Measurements from ENCODE around the gene FAM241B. TPM values are rescaled to one million over a fixed set of nuclear protein-coding genes. Genes with fewer than 3 reads are reported as not detected.

Gene FAM241B
- total RNA-seq, 2 experiments from 2014 or later = 10.9 to 11.8 TPM

DNA sequence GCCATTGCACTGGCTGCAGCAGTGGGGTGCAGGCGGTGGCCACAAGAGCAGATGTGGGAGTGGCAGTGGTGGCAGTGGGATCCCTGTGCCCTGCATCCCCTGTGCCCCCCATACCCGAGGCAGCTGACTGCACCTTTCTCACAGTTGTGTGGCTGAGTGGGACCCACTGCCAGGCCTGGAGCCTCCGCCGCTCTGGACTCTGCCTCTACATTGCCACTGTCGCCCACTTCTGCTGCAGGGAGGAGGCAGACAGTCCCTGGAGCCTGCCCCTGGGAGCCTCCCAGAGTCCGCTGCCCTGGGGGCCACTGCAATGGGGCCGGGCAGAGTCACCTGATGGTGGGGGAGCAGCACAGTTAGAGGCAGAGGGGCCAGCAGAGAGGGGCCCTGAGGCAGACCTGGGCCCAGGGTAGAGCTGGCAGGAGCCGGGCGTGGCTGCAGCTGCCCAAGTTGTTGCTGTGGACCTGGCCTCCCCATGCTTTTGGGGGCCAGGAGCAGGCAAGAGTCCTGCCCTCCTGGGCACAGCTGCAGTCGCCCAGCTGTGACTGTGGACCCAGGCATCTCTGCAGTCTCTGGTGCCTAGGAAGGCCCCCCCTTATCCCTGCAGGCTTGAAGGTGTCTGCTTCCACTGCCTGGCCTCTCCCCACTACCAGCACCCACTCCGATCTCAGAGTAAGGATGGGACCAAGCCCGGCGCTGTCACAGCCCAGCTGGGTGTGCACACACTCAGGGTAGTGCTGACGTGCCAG lies 22.2 kb downstream of the FAM241B start:
- H3K27ac Mint-ChIP-seq = no peak overlapping the region
- peaks cover 4% of the 10 kb centered on the region for H3K9me3 Mint-ChIP-seq
- ChIA-PET POLR2A (no interaction called here), CTCF (interaction anchor here (1.5 to 1.6 kb wide), 2 partner anchors 23 to 64 kb away, joined by 4 to 5 read pairs; no protein-coding TSS in a partner anchor)
- H3K27me3 Mint-ChIP-seq = peaks cover 2% of the 10 kb centered on the region
- intact Hi-C loops (cut with micrococcal nuclease) = no loop called here
- no peak for DNase-seq
- H3K4me3 Mint-ChIP-seq = no peak overlapping the region
- H3K4me1 Mint-ChIP-seq (ENCODE audit: low read depth) = peaks cover 16% of the 10 kb centered on the region
- no peaks in the 10 kb centered on the region for H3K36me3 Mint-ChIP-seq

DNA sequence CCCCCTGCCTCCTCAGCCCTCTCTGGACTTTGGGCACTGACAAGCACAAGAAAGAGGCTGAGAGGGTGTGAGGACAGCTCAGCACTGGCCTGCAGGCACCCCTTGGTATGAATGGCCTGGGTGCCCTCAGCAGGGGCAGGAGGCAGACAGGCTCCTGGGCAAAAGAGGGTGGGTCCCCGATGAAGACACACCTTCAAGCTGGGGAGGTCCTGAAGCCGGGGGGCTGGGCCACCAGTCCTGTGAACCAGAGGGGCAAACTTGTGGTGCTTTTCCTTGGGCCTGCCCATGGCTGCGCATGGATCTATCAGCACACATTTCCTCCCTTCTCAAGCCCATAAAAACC lies 22.8 kb downstream of the FAM241B start:
- Mint-ChIP-seq H3K36me3 (no peaks in the 10 kb centered on the region), H3K27me3 (peaks cover 6% of the 10 kb centered on the region), H3K4me3 (no peak overlapping the region), H3K27ac (no peak overlapping the region), H3K4me1 (ENCODE audit: low read depth) (peaks cover 16% of the 10 kb centered on the region), H3K9me3 (peaks cover 4% of the 10 kb centered on the region)
- CTCF ChIA-PET = interaction anchor here (1.5 kb wide), 1 partner anchor 64 kb away, joined by 4 read pairs; no protein-coding TSS in a partner anchor
- intact Hi-C loops (cut with micrococcal nuclease) = no loop called here
- no peak for DNase-seq
- POLR2A ChIA-PET = no interaction called here

DNA sequence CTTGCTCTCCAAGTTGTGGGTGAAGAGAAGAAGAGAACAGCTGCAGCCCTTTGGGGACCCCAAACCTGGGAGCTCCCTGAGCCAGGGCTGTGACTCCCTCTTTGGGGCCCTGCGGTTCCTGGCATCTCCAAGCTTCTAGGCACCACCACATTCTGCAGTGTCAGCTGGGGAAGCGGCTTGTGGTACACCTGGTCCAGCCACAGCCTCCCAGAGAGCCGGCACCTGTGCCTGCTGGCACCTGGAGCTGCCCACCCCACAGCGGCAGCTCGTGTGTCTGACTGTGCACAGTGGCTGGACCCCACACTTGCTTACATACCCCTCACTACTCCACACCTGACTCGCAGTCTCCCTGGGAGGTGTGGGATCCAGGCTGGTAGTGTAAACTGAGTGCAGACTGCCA lies 23.5 kb downstream of the FAM241B start:
- DNase-seq = no peak
- CTCF ChIA-PET = interaction anchor here (1.0 to 1.5 kb wide), 2 partner anchors 9 to 63 kb away, joined by 3 to 4 read pairs; no protein-coding TSS in a partner anchor
- H3K27ac Mint-ChIP-seq = no peak overlapping the region
- H3K4me3 Mint-ChIP-seq = no peak overlapping the region
- H3K36me3 Mint-ChIP-seq = no peaks in the 10 kb centered on the region
- peaks cover 11% of the 10 kb centered on the region for H3K27me3 Mint-ChIP-seq
- POLR2A ChIA-PET = no interaction called here
- peaks cover 4% of the 10 kb centered on the region for H3K9me3 Mint-ChIP-seq
- H3K4me1 Mint-ChIP-seq (ENCODE audit: low read depth) = peaks cover 16% of the 10 kb centered on the region
- intact Hi-C loops (cut with micrococcal nuclease) = no loop called here

DNA sequence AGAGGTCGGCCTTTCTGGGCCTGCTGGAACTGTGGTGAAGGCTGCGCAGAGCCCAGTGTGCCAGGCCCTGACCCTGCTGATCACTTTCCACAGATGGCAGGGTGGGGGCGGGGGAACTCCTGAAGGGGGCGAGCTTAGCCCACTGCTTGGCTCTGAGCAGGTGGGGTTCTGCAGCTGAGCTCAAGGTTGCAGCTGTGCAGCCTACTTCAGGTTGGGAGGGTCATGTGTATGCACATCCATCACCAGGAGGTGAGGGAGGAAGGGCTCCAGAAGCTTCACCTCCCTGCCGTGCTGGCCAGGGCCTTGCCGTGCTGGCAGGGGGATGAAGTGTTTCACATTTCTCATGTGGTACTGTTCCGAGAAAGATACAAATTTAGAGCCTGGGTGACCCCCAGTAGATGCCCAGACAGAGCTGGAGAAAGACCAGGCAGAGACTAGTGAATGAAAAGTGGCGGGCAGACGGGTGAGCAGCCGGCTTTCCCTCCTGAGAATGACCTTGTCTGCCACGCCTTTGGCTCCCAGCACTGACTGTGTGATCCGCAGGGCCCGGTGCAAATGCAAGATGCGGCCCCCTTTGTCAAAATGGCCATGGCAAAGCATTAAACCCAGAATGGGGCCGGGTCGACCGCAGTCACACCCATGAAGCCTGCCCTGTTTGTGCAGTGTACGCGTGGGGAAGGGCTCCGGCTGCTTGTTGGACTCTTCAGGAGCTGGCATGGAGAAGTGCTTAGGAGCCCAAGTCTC lies 25.2 kb downstream of the FAM241B start:
- Mint-ChIP-seq H3K27me3 (peaks cover 13% of the 10 kb centered on the region), H3K27ac (no peak overlapping the region), H3K4me3 (no peak overlapping the region), H3K4me1 (ENCODE audit: low read depth) (peaks cover 16% of the 10 kb centered on the region), H3K36me3 (no peaks in the 10 kb centered on the region), H3K9me3 (peaks cover 4% of the 10 kb centered on the region)
- intact Hi-C loops (cut with micrococcal nuclease) = no loop called here
- ChIA-PET CTCF (no interaction called here), POLR2A (no interaction called here)
- no peak for DNase-seq

DNA sequence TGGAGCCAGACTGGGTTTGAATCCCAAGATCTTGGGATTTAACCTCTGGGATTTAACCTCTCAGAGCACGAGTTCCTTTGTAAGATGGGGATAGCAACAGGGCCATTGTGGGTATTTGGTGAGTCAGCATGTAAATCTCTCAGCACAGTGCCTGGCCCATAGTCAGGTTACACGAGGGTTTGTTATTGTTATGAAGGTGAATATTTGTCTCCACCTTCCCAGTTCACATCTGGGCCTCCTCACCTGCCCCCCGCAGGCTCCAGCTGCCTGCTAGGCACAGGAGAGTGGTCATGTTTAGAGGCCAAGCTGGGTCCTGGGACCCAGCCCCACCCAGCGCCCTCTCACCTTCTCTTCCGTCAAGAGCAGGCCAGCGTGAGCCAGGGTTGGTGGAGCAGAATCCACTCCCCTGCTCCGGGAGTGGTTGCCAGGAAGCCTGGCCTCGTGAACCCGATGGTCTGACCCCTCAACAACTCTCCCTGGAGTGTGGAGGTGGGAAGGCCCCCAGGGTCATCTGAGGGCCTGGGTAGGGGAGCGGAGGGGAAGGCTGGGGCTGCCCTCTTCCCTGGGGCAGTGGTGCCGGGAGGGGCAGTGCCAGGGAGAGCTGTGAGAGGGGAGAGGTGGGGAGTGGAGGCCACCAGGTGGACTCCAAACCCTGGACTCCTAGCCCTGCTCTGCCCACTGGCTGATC lies 26.0 kb downstream of the FAM241B start:
- Mint-ChIP-seq H3K27ac (no peak overlapping the region), H3K27me3 (peaks cover 16% of the 10 kb centered on the region), H3K9me3 (peaks cover 4% of the 10 kb centered on the region), H3K4me1 (ENCODE audit: low read depth) (peaks cover 12% of the 10 kb centered on the region), H3K36me3 (no peaks in the 10 kb centered on the region), H3K4me3 (no peak overlapping the region)
- POLR2A ChIA-PET = no interaction called here
- DNase-seq = no peak
- CTCF ChIA-PET = no interaction called here
- intact Hi-C loops (cut with micrococcal nuclease) = no loop called here

DNA sequence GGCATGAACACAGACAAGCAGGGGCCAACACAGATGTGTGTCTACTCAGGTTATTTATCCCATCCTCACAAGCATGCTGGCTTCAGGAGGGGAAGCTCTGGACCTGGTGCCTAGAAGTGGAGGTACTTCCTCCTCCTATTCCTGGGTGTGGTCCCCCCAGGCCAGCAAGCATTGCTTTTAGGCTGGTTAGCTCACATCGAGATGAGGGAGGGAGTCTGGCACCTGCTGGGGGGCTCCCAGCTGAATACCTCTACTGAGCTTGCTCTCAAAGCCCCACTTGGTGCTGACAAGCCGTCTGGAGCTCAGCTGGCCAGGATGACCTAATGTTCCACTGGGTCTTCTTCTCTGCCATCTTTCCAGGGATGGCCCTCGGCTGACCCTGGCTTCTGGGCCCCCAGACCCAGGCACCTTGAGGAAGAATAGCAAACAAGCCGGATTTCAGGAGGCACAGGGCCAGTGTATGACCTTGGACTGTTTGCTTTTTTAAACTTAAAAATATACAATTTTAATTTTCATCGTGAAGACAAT lies 26.8 kb downstream of the FAM241B start:
- Mint-ChIP-seq H3K4me3 (no peak overlapping the region), H3K27ac (no peak overlapping the region), H3K9me3 (peaks cover 4% of the 10 kb centered on the region), H3K27me3 (peaks cover 16% of the 10 kb centered on the region), H3K4me1 (ENCODE audit: low read depth) (peaks cover 4% of the 10 kb centered on the region), H3K36me3 (no peaks in the 10 kb centered on the region)
- intact Hi-C loops (cut with micrococcal nuclease) = no loop called here
- DNase-seq = no peak
- ChIA-PET POLR2A (no interaction called here), CTCF (no interaction called here)

DNA sequence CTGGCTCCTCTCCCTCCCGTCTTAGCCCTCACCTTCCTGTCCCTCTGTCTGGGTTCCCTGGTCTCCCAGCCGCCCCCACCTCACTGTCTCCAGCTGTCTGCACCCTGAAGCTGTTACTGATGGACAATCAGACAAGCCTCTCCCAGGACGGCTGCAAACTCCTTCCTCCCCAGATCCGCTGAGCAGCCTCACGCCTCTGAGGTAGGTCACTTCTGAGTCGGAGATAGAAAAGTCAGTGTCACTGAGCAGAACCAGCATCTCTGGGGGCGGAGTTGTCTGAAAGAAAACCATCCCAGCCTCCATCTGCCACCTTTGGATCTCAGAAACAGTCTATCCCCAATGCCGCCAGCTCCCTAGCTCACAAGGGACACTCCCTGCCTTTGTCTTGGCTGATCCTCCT lies 27.4 kb downstream of the FAM241B start:
- CTCF ChIA-PET = no interaction called here
- Mint-ChIP-seq H3K27ac (no peak overlapping the region), H3K4me1 (ENCODE audit: low read depth) (no peaks in the 10 kb centered on the region), H3K36me3 (no peaks in the 10 kb centered on the region), H3K4me3 (no peak overlapping the region), H3K9me3 (peaks cover 4% of the 10 kb centered on the region), H3K27me3 (peaks cover 16% of the 10 kb centered on the region)
- intact Hi-C loops (cut with micrococcal nuclease) = no loop called here
- POLR2A ChIA-PET = no interaction called here
- DNase-seq = no peak

DNA sequence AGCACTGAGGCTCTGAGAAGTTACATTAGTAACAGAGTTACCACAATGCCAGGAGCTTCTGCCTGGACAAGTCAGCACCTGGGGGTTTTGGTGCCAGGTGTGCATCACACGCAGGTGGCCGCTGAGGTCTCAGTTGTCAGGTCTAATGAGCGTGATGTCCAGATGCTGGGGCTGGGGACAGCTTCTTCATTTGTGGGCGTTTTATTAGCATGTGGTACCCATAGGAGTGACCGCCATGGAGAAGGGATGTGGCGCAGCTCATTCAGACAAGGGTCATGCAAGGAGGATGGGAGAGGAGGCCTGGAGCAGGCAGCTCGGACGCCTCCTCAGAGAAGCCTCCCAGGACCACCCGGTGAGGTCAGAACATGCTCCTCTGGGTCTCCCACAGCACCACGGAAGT lies 27.8 kb downstream of the FAM241B start:
- intact Hi-C loops (cut with micrococcal nuclease) = no loop called here
- Mint-ChIP-seq H3K27ac (no peak overlapping the region), H3K4me3 (no peak overlapping the region), H3K27me3 (peaks cover 16% of the 10 kb centered on the region), H3K36me3 (no peaks in the 10 kb centered on the region), H3K4me1 (ENCODE audit: low read depth) (no peaks in the 10 kb centered on the region), H3K9me3 (peaks cover 4% of the 10 kb centered on the region)
- ChIA-PET CTCF (no interaction called here), POLR2A (no interaction called here)
- no peak for DNase-seq

DNA sequence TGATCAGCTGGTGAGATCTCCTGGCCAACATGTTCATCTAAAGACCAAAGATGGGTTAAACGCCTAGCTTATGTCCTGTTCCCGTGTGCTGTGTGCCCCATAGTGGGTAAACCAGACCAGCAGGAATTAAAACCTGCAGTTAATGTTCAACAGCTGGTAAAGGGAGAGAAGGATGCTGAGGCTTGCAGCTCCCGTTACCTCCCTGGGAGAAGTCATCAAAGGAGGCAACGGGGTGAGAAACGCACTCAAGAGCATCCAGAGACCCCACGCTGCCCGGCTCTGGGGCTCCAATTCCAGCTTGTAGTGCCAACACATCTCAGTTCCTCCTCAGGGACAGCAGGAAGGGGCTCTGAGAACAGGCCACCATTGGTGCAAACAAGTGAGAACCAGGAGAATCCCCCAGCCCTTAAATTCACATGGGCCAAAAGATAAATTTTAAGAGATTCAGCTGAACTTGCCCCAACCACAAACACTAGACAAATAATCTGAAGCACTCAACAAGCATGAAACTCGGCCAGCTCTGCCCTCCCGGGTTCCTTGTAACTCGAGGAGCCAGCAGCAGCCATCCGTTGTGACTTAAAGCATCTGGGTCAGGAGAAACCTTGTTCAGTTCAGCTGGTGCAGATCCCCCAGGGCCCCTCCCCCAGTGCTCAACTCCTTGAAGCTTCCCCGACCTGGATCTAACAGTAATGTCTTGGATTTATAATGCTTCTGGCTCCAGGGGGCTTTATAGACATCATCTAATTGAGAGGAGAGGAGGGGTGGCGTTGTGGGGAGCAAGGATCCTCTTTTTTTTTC lies 29.4 kb downstream of the FAM241B start:
- H3K9me3 Mint-ChIP-seq = no peaks in the 10 kb centered on the region
- CTCF ChIA-PET = no interaction called here
- intact Hi-C loops (cut with micrococcal nuclease) = no loop called here
- H3K4me3 Mint-ChIP-seq = no peak overlapping the region
- H3K27ac Mint-ChIP-seq = no peak overlapping the region
- H3K27me3 Mint-ChIP-seq = peaks cover 16% of the 10 kb centered on the region
- H3K36me3 Mint-ChIP-seq = no peaks in the 10 kb centered on the region
- POLR2A ChIA-PET = no interaction called here
- no peaks in the 10 kb centered on the region for H3K4me1 Mint-ChIP-seq (ENCODE audit: low read depth)
- DNase-seq = no peak

DNA sequence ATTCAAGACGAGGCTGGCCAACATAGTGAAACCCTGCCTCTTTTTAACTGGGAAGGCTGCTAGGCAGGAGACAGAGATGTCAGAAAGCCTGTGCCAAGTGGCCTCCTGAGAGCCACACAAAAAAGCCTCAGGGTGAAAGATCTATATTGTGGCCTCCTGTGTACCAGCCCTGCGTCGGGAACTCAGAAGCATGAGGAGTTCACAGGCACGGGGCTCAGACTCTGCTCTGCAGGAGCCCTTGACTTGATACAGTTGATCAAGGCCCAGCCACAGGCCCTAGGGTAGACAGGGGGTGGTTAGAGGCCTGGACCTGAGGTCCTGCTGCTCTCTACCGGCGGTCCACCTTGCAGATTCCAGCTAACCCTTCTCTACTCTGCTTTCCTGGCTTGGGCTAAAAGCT lies 30.2 kb downstream of the FAM241B start:
- CTCF ChIA-PET = no interaction called here

DNA sequence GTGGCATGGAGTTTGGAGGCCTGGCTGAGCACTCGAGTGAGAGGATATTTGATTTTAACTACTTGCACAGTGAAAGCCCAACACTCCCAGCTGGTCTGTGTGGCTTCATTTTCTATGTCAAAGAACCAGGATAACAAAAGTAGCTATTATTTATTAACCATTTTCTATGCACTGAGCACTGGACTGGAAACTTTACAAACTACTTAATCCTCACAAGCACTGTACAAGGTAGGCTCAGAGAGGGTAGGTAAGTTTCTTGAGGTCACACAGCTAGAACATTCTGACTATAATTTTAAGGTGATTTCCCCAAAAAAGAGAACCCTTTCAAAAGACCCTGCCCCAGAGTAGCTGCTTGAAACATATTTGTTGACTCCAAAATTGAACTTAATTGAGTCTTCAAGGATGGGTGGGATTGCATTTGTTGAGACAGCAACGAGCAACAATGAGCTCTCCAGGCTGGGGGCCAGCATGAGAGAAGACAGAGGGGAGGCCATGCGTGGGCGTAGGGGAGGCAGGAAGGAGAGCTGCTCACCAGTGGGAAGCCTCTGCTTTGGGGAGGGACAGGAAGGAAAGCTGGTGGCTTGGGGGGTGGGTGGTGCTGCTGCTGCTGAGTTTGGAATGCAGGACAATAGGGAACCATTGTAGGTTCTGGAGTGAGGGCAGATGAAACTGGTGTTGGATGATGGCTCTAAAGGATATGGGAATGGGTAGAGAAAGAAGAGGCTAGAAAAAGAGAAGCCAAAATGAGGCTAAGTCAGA lies 31.5 kb downstream of the FAM241B start:
- ChIA-PET POLR2A (no interaction called here), CTCF (interaction anchor here (0.8 to 3.1 kb wide), 5 partner anchors 11 to 253 kb away, joined by 3 to 10 read pairs (median 3); no protein-coding TSS in a partner anchor)
- intact Hi-C loops (cut with micrococcal nuclease) = no loop called here
- Mint-ChIP-seq H3K27me3 (peaks cover 14% of the 10 kb centered on the region), H3K36me3 (no peaks in the 10 kb centered on the region), H3K27ac (no peak overlapping the region), H3K4me1 (ENCODE audit: low read depth) (no peaks in the 10 kb centered on the region), H3K4me3 (no peak overlapping the region), H3K9me3 (no peaks in the 10 kb centered on the region)
- DNase-seq = no peak

More for the DNA sequence above, 30.2 kb downstream of the FAM241B start:
- no peaks in the 10 kb centered on the region for H3K4me1 Mint-ChIP-seq (ENCODE audit: low read depth)
- no peaks in the 10 kb centered on the region for H3K9me3 Mint-ChIP-seq
- no peak overlapping the region for H3K4me3 Mint-ChIP-seq
- peaks cover 16% of the 10 kb centered on the region for H3K27me3 Mint-ChIP-seq
- POLR2A ChIA-PET = no interaction called here
- intact Hi-C loops (cut with micrococcal nuclease) = no loop called here
- no peak overlapping the region for H3K27ac Mint-ChIP-seq
- DNase-seq = no peak
- H3K36me3 Mint-ChIP-seq = no peaks in the 10 kb centered on the region
